K562 (cell line): Measurements from ENCODE around the gene TMEM135. TPM values are rescaled to one million over a fixed set of nuclear protein-coding genes. Genes with fewer than 3 reads are reported as not detected.

Experiments
- ATAC-seq: fragments of 200-7000 bp; cut with Tn5 transposase; 3 replicates; pipeline ENCODE4 v1.9.1; 2020; ENCODE audit warnings: moderate library complexity
- BruUV-seq: library from RNA; stranded (reverse); fragments of 400-500 nt; replicated peaks from 2 replicates; lab custom pipeline; 2021; lab: Mats Ljungman, UMichigan
- CTCF ChIA-PET: fragments of 300-600 bp; formaldehyde crosslinking; extraction: SDS; loops from one replicate; lab custom pipeline; 2021; ENCODE audit warnings: low intra/inter-chr PET ratio; lab: Yijun Ruan, JAX
- POLR2A ChIA-PET: fragments of 300-600, 350-650 bp; sonication (Branson Sonifier 250); formaldehyde crosslinking; extraction: SDS; loops from one replicate; lab custom pipeline; 2021; ENCODE audit warnings: antibody characterized with exemption, inconsistent platforms; lab: Yijun Ruan, JAX
- DNase-seq, 4 experiments: peaks; one replicate each; pipeline versions ENCODE4 v3.0.0 to v3.0.0-alpha.2; 2011 to 2018; ENCODE audit warnings: low spot score in 3 of 4, mixed read lengths in 3 of 4; ENCODE audit errors: extremely low read depth in 1 of 4
- FAIRE-seq: peaks from 2 replicates; lab custom pipeline; 2011; peaks lifted over from hg19 to GRCh38; lab: Jason Lieb, UNC
- H2AFZ ChIP-seq: 2 replicates; pipeline ENCODE4 v1.6.0; 2011; ENCODE audit warnings: low read depth, low read length, control low read depth, inconsistent platforms
- H3K27ac ChIP-seq: fragments of 200-600 bp; 3 replicates; pipeline ENCODE4 v1.8.0; 2011; ENCODE audit warnings: low read depth, mild to moderate bottlenecking, control low read depth, inconsistent platforms, low read length, moderate library complexity, mixed read lengths; ENCODE audit errors: extremely low read depth
- H3K27me3 ChIP-seq, 2 experiments: fragments of 300-600 bp in 1 of 2; 2 replicates in 1 of 2; 3 replicates in 1 of 2; pipeline versions ENCODE4 v1.6.0 to v1.8.0; 2011; ENCODE audit warnings: inconsistent platforms in 2 of 2, low read length in 2 of 2, mild to moderate bottlenecking in 1 of 2, mixed read lengths in 1 of 2, moderate library complexity in 1 of 2; ENCODE audit not compliant: control insufficient read depth in 2 of 2, insufficient read depth in 2 of 2
- H3K36me3 ChIP-seq: fragments of 300-600 bp; 3 replicates; pipeline ENCODE4 v1.8.0; 2011; ENCODE audit warnings: mild to moderate bottlenecking, low read length, inconsistent platforms; ENCODE audit not compliant: control insufficient read depth, insufficient read depth
- H3K4me1 ChIP-seq, 2 experiments: fragments of 200-600 bp in 1 of 2; replicated peaks in 1 of 2; 2 replicates in 1 of 2; 3 replicates in 1 of 2; pipeline versions ENCODE4 v1.5.1 to v1.8.0; 2011; ENCODE audit warnings: inconsistent platforms in 2 of 2, low read length in 2 of 2, mild to moderate bottlenecking in 1 of 2, mixed read lengths in 1 of 2, moderate library complexity in 1 of 2; ENCODE audit not compliant: control insufficient read depth in 2 of 2, insufficient read depth in 2 of 2
- H3K4me2 ChIP-seq: 2 replicates; pipeline ENCODE4 v1.6.1; 2011; ENCODE audit warnings: low read length, control low read depth, inconsistent platforms, mixed read lengths; ENCODE audit not compliant: insufficient read depth
- H3K4me3 ChIP-seq: fragments of 200-600 bp; sonication (generic), shearing (Covaris generic); 2 replicates; pipeline ENCODE4 v1.5.1; 2016; ENCODE audit warnings: control low read depth, inconsistent platforms
- H3K79me2 ChIP-seq: fragments of 200-600 bp; 3 replicates; pipeline ENCODE4 v1.8.0; 2011; ENCODE audit warnings: low read length, inconsistent platforms; ENCODE audit not compliant: control insufficient read depth, insufficient read depth
- H3K9ac ChIP-seq, 2 experiments: 2 replicates each; pipeline versions ENCODE4 v1.6.0 to v1.6.1; 2011; ENCODE audit warnings: low read depth in 2 of 2, low read length in 2 of 2, control low read depth in 1 of 2, inconsistent platforms in 1 of 2, mild to moderate bottlenecking in 1 of 2, mixed read lengths in 1 of 2; ENCODE audit not compliant: insufficient read depth in 1 of 2
- H3K9me1 ChIP-seq: one replicate; pipeline ENCODE4 v1.6.0; 2011; ENCODE audit warnings: inconsistent platforms, mild to moderate bottlenecking, low read length, moderate library complexity; ENCODE audit not compliant: control insufficient read depth, insufficient read depth
- H3K9me3 ChIP-seq: replicated peaks from 2 replicates; pipeline ENCODE4 v1.5.1; 2011; ENCODE audit warnings: low read depth, low read length, inconsistent platforms; ENCODE audit not compliant: control insufficient read depth, insufficient read depth
- H4K20me1 ChIP-seq: replicated peaks from 2 replicates; pipeline ENCODE4 v1.6.1; 2011; ENCODE audit warnings: low read length, inconsistent platforms, mixed read lengths; ENCODE audit not compliant: control insufficient read depth, insufficient read depth
- CC2D1A ChIP-seq: fragments of 450-650 bp; IDR thresholded peaks from 2 replicates; pipeline ENCODE4 v1.6.1; 2017; ENCODE audit warnings: mild to moderate bottlenecking
- CREBBP ChIP-seq: IDR thresholded peaks from one replicate; pipeline ENCODE4 v1.6.1; 2012; ENCODE audit warnings: low read depth, mild to moderate bottlenecking, control low read depth, inconsistent platforms, low read length
- CXXC5 ChIP-seq: fragments of 250-450 bp; sonication (Bioruptor Pico); IDR thresholded peaks from 2 replicates; pipeline ENCODE4 v1.8.0; 2022; ENCODE audit warnings: inconsistent platforms, mild to moderate bottlenecking, moderate library complexity
- ELF1 ChIP-seq: fragments of 200-800 bp; sonication (Bioruptor generic); IDR thresholded peaks from 2 replicates; pipeline ENCODE4 v1.6.1; 2016; ENCODE audit warnings: missing genetic modification characterization, missing compliant biosample characterization
- ETS2 ChIP-seq: IDR thresholded peaks from 2 replicates; pipeline ENCODE4 v1.6.1; 2016; ENCODE audit warnings: borderline replicate concordance, missing genetic modification characterization, mild to moderate bottlenecking, moderate library complexity, missing compliant biosample characterization; ENCODE audit not compliant: poor library complexity, severe bottlenecking
- GATA2 ChIP-seq: sonication (generic); formaldehyde crosslinking; IDR thresholded peaks from 2 replicates; pipeline ENCODE4 v1.4.0; 2020; ENCODE audit warnings: mild to moderate bottlenecking, missing genetic modification reagents
- KHSRP ChIP-seq: fragments of 450-650 bp; IDR thresholded peaks from 2 replicates; pipeline ENCODE4 v1.6.1; 2017
- NR2C1 ChIP-seq, 2 experiments: fragments of 450-650 bp; IDR thresholded peaks; 2 replicates each; pipeline ENCODE4 v1.6.1; 2017; ENCODE audit warnings: mild to moderate bottlenecking in 2 of 2, antibody characterized with exemption in 1 of 2, inconsistent platforms in 1 of 2, missing compliant biosample characterization in 1 of 2, missing genetic modification characterization in 1 of 2
- TFAP4 ChIP-seq: sonication (generic); formaldehyde crosslinking; IDR thresholded peaks from 2 replicates; pipeline ENCODE4 v1.8.0; 2022; ENCODE audit warnings: missing genetic modification reagents, mild to moderate bottlenecking, moderate library complexity, borderline replicate concordance
- ZBTB12 ChIP-seq: fragments of 250-450 bp; sonication (Bioruptor Pico); IDR thresholded peaks from 2 replicates; pipeline ENCODE4 v1.4.0; 2020
- ZKSCAN1 ChIP-seq: fragments of 150-350 bp; IDR thresholded peaks from 2 replicates; pipeline ENCODE4 v1.6.1; 2016; ENCODE audit warnings: low read depth, low read length
- ZNF239 ChIP-seq: fragments of 250-450 bp; sonication (Bioruptor Pico); IDR thresholded peaks from 2 replicates; pipeline ENCODE4 v1.4.0; 2020; ENCODE audit warnings: mild to moderate bottlenecking
- ZNF561 ChIP-seq: fragments of 450-650 bp; formaldehyde crosslinking; conservative IDR thresholded peaks from 2 replicates; pipeline ENCODE4 v1.4.0; 2020; ENCODE audit warnings: mild to moderate bottlenecking, moderate library complexity
- WGBS: fragments of 100-300 bp; shearing (Covaris generic); methylation state at CpG from one replicate; pipeline ENCODE4 v1.1.6; 2016; ENCODE audit warnings: low coverage, mixed read lengths; ENCODE audit not compliant: insufficient coverage; ENCODE audit errors: missing lambda C conversion rate; 5-methylcytosine and 5-hydroxymethylcytosine counted together
- in situ Hi-C: fragments of 300-500 bp; cut with MboI; formaldehyde crosslinking; loops from 4 replicates; pipeline ENCODE4 v1.15.0; 2018; ENCODE audit warnings: inconsistent platforms, mixed read lengths
- intact Hi-C: fragments of 100-400 bp; cut with micrococcal nuclease; formaldehyde crosslinking; loops from 2 replicates; pipeline ENCODE4 v1.14.2; 2022
- polyA plus RNA-seq, 8 experiments: library from polyadenylated mRNA; depleted of rRNA in 4 of 8; stranded (reverse) in 5 of 8; unstranded in 3 of 8; fragments of >200 nt; fragmentation: Nextera tagmentation in 2 of 8; fragmentation: Illumina TruSeq in 1 of 8; extraction: Ambion mirVana in 2 of 8; extraction: Trizol in 1 of 8; gene quantifications; 2 replicates each; pipeline versions ENCODE4 v1.2.1 to v1.2.3, GENCODE V29; 2011 to 2014; ENCODE audit warnings: inconsistent platforms in 1 of 8, missing spikeins in 1 of 8
- total RNA-seq, 7 experiments: library from RNA; depleted of rRNA in 6 of 7; stranded (reverse); fragments of >200 nt in 6 of 7; fragmentation: Illumina TruSeq in 2 of 7; extraction: Trizol in 2 of 7; gene quantifications; 2 replicates each; pipeline versions ENCODE4 v1.2.1 to v1.2.3, GENCODE V29; 2011 to 2021; ENCODE audit warnings: low replicate concordance in 1 of 7
- TF ChIP-seq, protein P1 (sequence below): sonication (generic); formaldehyde crosslinking; IDR thresholded peaks from 2 replicates; pipeline ENCODE4 v1.8.1; 2023; ENCODE audit warnings: mild to moderate bottlenecking, missing genetic modification reagents

The TMEM135 gene
- total and polyA plus RNA-seq, 9 of the 15 experiments (the other 6 are each of a cell fraction or from before 2014, with no cell fraction given), result 17.3 to 53.6 (median 24.9) TPM

DNA sequence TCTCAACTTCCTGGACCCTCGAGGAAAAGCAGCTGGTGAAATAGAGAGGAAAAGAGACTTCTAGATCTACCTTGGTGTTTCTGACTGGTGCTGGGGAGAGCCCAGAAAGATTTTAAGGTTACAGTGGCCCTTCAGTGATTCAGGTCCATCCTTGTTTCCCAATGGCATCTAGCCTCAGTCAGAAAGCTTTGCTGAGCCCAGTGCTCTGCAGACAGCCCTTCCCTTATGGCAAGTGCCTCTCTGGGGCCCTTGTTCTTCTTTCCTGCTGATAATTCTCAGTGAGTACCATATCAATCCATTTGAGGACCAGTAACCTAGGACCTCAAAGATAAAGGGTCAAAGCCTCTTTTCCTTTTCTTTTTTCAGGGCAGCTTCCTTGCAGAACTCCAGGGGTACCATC, 25.1 kb upstream of the TMEM135 start (continued):
- TF ChIP-seq CREBBP, result no peak
- TF ChIP-seq ZNF239 (CRISPR knock-in tag), result no peak

- WGBS, result 38% methylated on average over 5 of the region's 5 CpGs
- ChIA-PET POLR2A (no interaction called here), CTCF (no interaction called here)
- no peak overlapping the region for H3K4me3 ChIP-seq
- no peaks in the 10 kb centered on the region for H3K9me1 ChIP-seq
- H3K4me1 ChIP-seq, result no peaks in the 10 kb centered on the region
- no peak for TF ChIP-seq ZBTB12 (CRISPR knock-in tag)
- no peak for TF ChIP-seq ZKSCAN1
- TF ChIP-seq CXXC5, result no peak
- TF ChIP-seq ETS2 (tag), result no peak
- no peak for TF ChIP-seq ZNF561 (CRISPR knock-in tag)
- no peak for TF ChIP-seq CC2D1A
- no peak for TF ChIP-seq KHSRP
- TF ChIP-seq NR2C1 (IDR thresholded peaks at IDR 0.05), result no peak
- no peak for TF ChIP-seq NR2C1 (tag; IDR thresholded peaks at IDR 0.05)
- TF ChIP-seq GATA2 (CRISPR knock-in tag), result no peak
- TF ChIP-seq TFAP4 (CRISPR knock-in tag), result no peak
- TF ChIP-seq, protein P1, sequence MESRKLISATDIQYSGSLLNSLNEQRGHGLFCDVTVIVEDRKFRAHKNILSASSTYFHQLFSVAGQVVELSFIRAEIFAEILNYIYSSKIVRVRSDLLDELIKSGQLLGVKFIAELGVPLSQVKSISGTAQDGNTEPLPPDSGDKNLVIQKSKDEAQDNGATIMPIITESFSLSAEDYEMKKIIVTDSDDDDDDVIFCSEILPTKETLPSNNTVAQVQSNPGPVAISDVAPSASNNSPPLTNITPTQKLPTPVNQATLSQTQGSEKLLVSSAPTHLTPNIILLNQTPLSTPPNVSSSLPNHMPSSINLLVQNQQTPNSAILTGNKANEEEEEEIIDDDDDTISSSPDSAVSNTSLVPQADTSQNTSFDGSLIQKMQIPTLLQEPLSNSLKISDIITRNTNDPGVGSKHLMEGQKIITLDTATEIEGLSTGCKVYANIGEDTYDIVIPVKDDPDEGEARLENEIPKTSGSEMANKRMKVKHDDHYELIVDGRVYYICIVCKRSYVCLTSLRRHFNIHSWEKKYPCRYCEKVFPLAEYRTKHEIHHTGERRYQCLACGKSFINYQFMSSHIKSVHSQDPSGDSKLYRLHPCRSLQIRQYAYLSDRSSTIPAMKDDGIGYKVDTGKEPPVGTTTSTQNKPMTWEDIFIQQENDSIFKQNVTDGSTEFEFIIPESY, result no peak
- no peak for TF ChIP-seq ELF1 (tag)
- intact Hi-C loops (no loop called here), in situ Hi-C loops (no loop called here)
- H3K36me3 ChIP-seq, result no peaks in the 10 kb centered on the region
- H3K4me2 ChIP-seq, result no peak overlapping the region
- FAIRE-seq (no peak), DNase-seq (no peak), ATAC-seq (no peak)
- no peak overlapping the region for H3K9ac ChIP-seq
- H4K20me1 ChIP-seq, result no peaks in the 10 kb centered on the region
- no peak overlapping the region for H3K27ac ChIP-seq
- H3K79me2 ChIP-seq, result no peaks in the 10 kb centered on the region
- BruUV-seq, result no TSS peak
- no peaks in the 10 kb centered on the region for H3K9me3 ChIP-seq
- H2AFZ ChIP-seq, result no peak overlapping the region
- no peaks in the 10 kb centered on the region for H3K27me3 ChIP-seq
Measured at GRCh38 chr11:87013912-87014825, 23.6 kb upstream of the TMEM135 start.
